Measurements from ENCODE around the gene SLC44A2. TPM values are rescaled to one million over a fixed set of nuclear protein-coding genes. Genes with fewer than 3 reads are reported as not detected.
A peak's percentile ranks its signal among the peaks of the same experiment; 100 is the strongest.

SLC44A2 gene
- total and polyA plus RNA-seq, 5 donors, result 70.1 to 145 (median 109) TPM

- DNase-seq, result no peak
- Histone ChIP-seq H3K27me3 (ENCODE audit: control insufficient read depth, insufficient read depth) (no peaks in the 10 kb centered on the region), H3K4me1 (ENCODE audit: control insufficient read depth, insufficient read depth, low read length) (peaks cover 17% of the 10 kb centered on the region), H3K9me3 (ENCODE audit: control insufficient read depth, low read length) (no peaks in the 10 kb centered on the region), H3K27ac (ENCODE audit: low read length) (no peak overlapping the region), H3K4me3 (ENCODE audit: low read length) (no peak overlapping the region)
- peak in 1 of 2 donors; percentile 12 for ATAC-seq
- intact Hi-C loops (cut with DNase I), result no loop called here
- 87% methylated on average over 15 of the region's 15 CpGs for WGBS
Observed at GRCh38 chr19:10617409-10618121, 7.8 kb upstream of the SLC44A2 start.

DNA sequence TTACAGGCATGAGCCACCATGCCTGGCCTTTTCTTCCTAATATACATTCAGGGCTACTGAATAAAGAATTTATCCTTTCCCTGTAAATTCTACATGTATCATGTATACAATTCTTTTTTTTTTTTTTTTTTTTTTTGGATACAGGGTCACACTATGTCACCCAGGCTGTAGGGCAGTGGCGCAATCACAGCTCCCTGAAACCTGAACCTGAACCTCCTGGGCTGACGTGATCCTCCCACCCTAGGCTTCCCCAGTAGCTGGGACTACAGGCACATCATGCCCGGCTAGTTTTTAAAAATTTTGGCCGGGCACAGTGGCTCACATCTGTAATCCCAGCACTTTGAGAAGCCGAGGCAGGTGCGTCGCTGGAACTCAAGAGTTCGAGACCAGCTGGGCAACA is 6.5 kb upstream of the SLC44A2 start:
- 96% methylated on average over 8 of the region's 8 CpGs for WGBS
- peaks cover 12% of the 10 kb centered on the region for H3K4me1 ChIP-seq (ENCODE audit: control insufficient read depth, insufficient read depth, low read length)
- H3K27ac ChIP-seq (ENCODE audit: low read length), result no peak overlapping the region
- no peaks in the 10 kb centered on the region for H3K27me3 ChIP-seq (ENCODE audit: control insufficient read depth, insufficient read depth)
- intact Hi-C loops (cut with DNase I), result no loop called here
- no peak for DNase-seq
- ATAC-seq, result no peak
- H3K4me3 ChIP-seq (ENCODE audit: low read length), result no peak overlapping the region
- H3K9me3 ChIP-seq (ENCODE audit: control insufficient read depth, low read length), result no peaks in the 10 kb centered on the region

DNA sequence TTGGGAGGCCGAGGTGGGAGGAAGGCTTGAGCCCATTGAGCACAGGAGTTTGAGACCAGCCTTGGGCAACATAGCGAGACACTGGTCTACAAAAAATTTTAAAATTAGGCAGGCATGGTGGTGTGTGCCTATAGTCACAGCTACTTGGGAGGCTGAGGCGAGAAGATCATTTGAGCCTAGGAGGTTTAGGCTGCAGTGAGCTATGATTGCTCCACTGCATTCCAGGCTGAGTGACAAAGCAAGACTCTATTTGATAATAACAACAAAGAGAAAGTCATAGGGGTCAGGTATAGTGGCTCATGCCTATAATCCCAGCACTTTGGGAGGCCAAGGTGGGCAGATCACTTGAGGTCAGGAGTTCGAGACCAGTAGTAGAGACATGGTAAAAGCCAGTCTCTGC is 4.6 kb upstream of the SLC44A2 start:
- DNase-seq (no peak), ATAC-seq (no peak)
- Histone ChIP-seq H3K27me3 (ENCODE audit: control insufficient read depth, insufficient read depth) (no peaks in the 10 kb centered on the region), H3K4me1 (ENCODE audit: control insufficient read depth, insufficient read depth, low read length) (peaks cover 9% of the 10 kb centered on the region), H3K9me3 (ENCODE audit: control insufficient read depth, low read length) (no peaks in the 10 kb centered on the region), H3K27ac (ENCODE audit: low read length) (no peak overlapping the region), H3K4me3 (ENCODE audit: low read length) (no peak overlapping the region)
- intact Hi-C loops (cut with DNase I), result no loop called here
- WGBS, result 97% methylated on average over 4 of the region's 4 CpGs

- Histone ChIP-seq H3K4me3 (ENCODE audit: low read length) (no peak overlapping the region), H3K4me1 (ENCODE audit: control insufficient read depth, insufficient read depth, low read length) (peaks cover 8% of the 10 kb centered on the region), H3K27ac (ENCODE audit: low read length) (no peak overlapping the region), H3K27me3 (ENCODE audit: control insufficient read depth, insufficient read depth) (no peaks in the 10 kb centered on the region), H3K9me3 (ENCODE audit: control insufficient read depth, low read length) (no peaks in the 10 kb centered on the region)
- no peak for ATAC-seq
- 97% methylated on average over 8 of the region's 8 CpGs for WGBS
- no peak for DNase-seq
- intact Hi-C loops (cut with DNase I), result no loop called here
Observed at GRCh38 chr19:10621966-10622365, 3.4 kb upstream of the SLC44A2 start.

GRCh38 chr19:10624585-10624984 is 768 bp upstream of the SLC44A2 start:
- 79% methylated on average over 6 of the region's 6 CpGs for WGBS
- ATAC-seq, result peak in 1 of 2 donors; percentile 17

DNA sequence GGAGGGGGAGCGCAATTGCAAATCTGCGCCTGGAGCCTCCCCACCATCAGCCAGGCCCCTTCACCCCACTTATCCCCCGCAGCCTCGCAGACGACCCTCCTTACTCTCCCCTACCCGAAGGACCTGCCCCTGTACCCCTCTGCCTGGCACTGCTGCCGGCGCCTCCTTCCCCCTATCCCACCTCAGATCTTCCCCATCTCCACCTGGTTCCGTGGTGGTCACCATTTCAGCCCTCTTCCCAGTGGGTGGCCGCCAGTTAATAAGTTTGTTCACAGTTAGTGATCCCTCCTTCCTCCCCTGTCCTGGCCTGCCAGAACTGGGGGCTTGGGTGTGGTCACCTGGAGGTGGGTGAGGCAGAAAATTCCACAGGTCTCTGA is 397 bp downstream of the SLC44A2 start:
- ATAC-seq, result peak; percentile 16 to 27

More at GRCh38 chr19:10624585-10624984, 768 bp upstream of the SLC44A2 start:
- H3K4me1 ChIP-seq (ENCODE audit: control insufficient read depth, insufficient read depth, low read length), result peaks cover 4% of the 10 kb centered on the region
- H3K4me3 ChIP-seq (ENCODE audit: low read length), result no peak overlapping the region
- DNase-seq, result no peak
- no peaks in the 10 kb centered on the region for H3K9me3 ChIP-seq (ENCODE audit: control insufficient read depth, low read length)
- H3K27ac ChIP-seq (ENCODE audit: low read length), result no peak overlapping the region
- no peaks in the 10 kb centered on the region for H3K27me3 ChIP-seq (ENCODE audit: control insufficient read depth, insufficient read depth)
- intact Hi-C loops (cut with DNase I), result no loop called here

GRCh38 chr19:10631874-10632273 is 6.5 kb downstream of the SLC44A2 start:
- intact Hi-C loops (cut with DNase I), result no loop called here
- Histone ChIP-seq H3K27ac (ENCODE audit: low read length) (no peak overlapping the region), H3K9me3 (ENCODE audit: control insufficient read depth, low read length) (no peaks in the 10 kb centered on the region), H3K4me1 (ENCODE audit: control insufficient read depth, insufficient read depth, low read length) (no peaks in the 10 kb centered on the region), H3K27me3 (ENCODE audit: control insufficient read depth, insufficient read depth) (no peaks in the 10 kb centered on the region), H3K4me3 (ENCODE audit: low read length) (no peak overlapping the region)
- DNase-seq, result peak in 1 of 3 donors; percentile 35
- ATAC-seq, result peak in 1 of 2 donors; percentile 80
- 77% methylated on average over 14 of the region's 14 CpGs for WGBS

More for the DNA sequence above, 397 bp downstream of the SLC44A2 start:
- Histone ChIP-seq H3K27ac (ENCODE audit: low read length) (peak overlapping the region; percentile 6), H3K9me3 (ENCODE audit: control insufficient read depth, low read length) (no peaks in the 10 kb centered on the region), H3K4me1 (ENCODE audit: control insufficient read depth, insufficient read depth, low read length) (peaks cover 4% of the 10 kb centered on the region), H3K4me3 (ENCODE audit: low read length) (peak overlapping the region; percentile 56), H3K27me3 (ENCODE audit: control insufficient read depth, insufficient read depth) (no peaks in the 10 kb centered on the region)
- 29% methylated on average over 10 of the region's 10 CpGs for WGBS
- DNase-seq, result no peak
- intact Hi-C loops (cut with DNase I), result no loop called here

DNA sequence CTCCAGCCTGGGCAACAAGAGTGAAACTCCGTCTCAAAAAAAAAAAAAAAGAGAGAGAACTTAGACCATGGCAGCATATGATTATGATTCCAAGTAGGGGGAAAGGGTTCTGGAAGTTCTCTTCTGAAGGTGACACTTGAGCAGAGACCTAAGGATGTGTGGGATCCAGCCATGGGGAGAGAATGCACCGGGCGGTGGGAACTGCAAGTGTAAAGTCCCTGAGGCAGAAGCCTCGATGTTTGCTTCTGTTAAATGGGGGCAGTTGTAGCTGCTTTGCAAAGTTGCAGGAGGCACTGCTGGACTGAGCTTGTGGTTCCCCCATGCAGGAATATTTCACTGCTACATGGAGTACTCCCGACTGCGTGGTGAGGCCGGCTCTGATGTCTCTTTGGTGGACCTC is 9.1 kb downstream of the SLC44A2 start:
- 92% methylated on average over 7 of the region's 7 CpGs for WGBS
- no peak for DNase-seq
- H3K9me3 ChIP-seq (ENCODE audit: control insufficient read depth, low read length), result no peaks in the 10 kb centered on the region
- no peaks in the 10 kb centered on the region for H3K27me3 ChIP-seq (ENCODE audit: control insufficient read depth, insufficient read depth)
- no peak overlapping the region for H3K4me3 ChIP-seq (ENCODE audit: low read length)
- H3K4me1 ChIP-seq (ENCODE audit: control insufficient read depth, insufficient read depth, low read length), result no peaks in the 10 kb centered on the region
- ATAC-seq, result no peak
- intact Hi-C loops (cut with DNase I), result no loop called here
- no peak overlapping the region for H3K27ac ChIP-seq (ENCODE audit: low read length)

DNA sequence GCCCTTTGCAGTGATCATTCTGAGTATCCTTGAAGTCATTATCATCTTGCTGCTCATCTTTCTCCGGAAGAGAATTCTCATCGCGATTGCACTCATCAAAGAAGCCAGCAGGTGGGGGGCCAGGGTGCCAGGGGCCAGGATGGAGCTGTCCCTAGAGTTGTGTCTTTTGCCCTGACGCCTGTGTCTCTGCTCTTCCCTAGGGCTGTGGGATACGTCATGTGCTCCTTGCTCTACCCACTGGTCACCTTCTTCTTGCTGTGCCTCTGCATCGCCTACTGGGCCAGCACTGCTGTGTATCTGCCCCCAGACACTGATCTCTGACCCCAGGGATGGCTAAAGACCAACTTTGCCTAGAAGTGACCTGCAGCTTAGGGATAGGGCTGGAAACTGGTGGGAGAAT is 9.6 kb downstream of the SLC44A2 start:
- ATAC-seq, result no peak

DNA sequence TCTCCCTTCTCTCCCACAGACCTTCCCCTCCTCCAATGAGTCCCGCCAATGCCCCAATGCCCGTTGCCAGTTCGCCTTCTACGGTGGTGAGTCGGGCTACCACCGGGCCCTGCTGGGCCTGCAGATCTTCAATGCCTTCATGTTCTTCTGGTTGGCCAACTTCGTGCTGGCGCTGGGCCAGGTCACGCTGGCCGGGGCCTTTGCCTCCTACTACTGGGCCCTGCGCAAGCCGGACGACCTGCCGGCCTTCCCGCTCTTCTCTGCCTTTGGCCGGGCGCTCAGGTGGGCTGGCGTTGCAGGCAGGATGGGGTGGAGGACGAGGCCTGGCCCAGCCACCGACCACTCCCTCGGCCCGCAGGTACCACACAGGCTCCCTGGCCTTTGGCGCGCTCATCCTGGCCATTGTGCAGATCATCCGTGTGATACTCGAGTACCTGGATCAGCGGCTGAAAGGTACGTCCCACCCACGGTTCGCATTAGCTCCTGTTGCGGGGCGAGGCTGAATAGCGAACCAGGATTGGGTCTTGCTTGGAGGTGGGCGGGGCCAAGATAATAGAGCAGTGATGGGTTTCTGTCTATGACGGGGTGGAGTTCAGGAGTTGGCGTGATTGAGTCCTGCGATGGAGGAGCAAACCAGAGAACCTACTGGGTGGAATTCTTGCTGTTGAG is 11.1 kb downstream of the SLC44A2 start:
- intact Hi-C loops (cut with DNase I), result no loop called here
- H3K27ac ChIP-seq (ENCODE audit: low read length), result no peak overlapping the region
- peak in 2 of 3 donors; percentile 68 to 71 for DNase-seq
- no peak overlapping the region for H3K4me3 ChIP-seq (ENCODE audit: low read length)
- 88% methylated on average over 37 of the region's 37 CpGs for WGBS
- no peaks in the 10 kb centered on the region for H3K9me3 ChIP-seq (ENCODE audit: control insufficient read depth, low read length)
- H3K27me3 ChIP-seq (ENCODE audit: control insufficient read depth, insufficient read depth), result no peaks in the 10 kb centered on the region
- H3K4me1 ChIP-seq (ENCODE audit: control insufficient read depth, insufficient read depth, low read length), result no peaks in the 10 kb centered on the region
- peak in 1 of 2 donors; percentile 21 for ATAC-seq

More for the DNA sequence above, 9.6 kb downstream of the SLC44A2 start:
- WGBS, result 83% methylated on average over 6 of the region's 6 CpGs
- Histone ChIP-seq H3K4me3 (ENCODE audit: low read length) (no peak overlapping the region), H3K4me1 (ENCODE audit: control insufficient read depth, insufficient read depth, low read length) (no peaks in the 10 kb centered on the region), H3K9me3 (ENCODE audit: control insufficient read depth, low read length) (no peaks in the 10 kb centered on the region), H3K27me3 (ENCODE audit: control insufficient read depth, insufficient read depth) (no peaks in the 10 kb centered on the region), H3K27ac (ENCODE audit: low read length) (no peak overlapping the region)
- intact Hi-C loops (cut with DNase I), result no loop called here
- DNase-seq, result no peak

DNA sequence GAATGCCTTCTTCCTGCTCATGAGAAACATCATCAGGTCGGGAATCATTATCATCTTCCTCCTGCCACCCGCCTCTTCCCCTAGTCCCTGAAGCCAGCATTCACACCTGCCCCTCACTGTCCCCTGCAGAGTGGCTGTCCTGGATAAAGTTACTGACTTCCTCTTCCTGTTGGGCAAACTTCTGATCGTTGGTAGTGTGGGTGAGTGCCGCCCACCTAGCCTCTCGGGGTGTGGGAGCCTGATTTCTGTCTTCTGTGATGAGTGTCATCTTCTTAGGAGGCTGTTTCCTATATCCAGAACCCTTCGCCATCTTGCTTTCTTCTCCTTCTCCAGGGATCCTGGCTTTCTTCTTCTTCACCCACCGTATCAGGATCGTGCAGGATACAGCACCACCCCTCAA is 12.5 kb downstream of the SLC44A2 start:
- intact Hi-C loops (cut with DNase I), result no loop called here
- DNase-seq (peak in 1 of 3 donors; percentile 25), ATAC-seq (no peak)
- Histone ChIP-seq H3K27ac (ENCODE audit: low read length) (no peak overlapping the region), H3K9me3 (ENCODE audit: control insufficient read depth, low read length) (no peaks in the 10 kb centered on the region), H3K4me1 (ENCODE audit: control insufficient read depth, insufficient read depth, low read length) (no peaks in the 10 kb centered on the region), H3K27me3 (ENCODE audit: control insufficient read depth, insufficient read depth) (no peaks in the 10 kb centered on the region), H3K4me3 (ENCODE audit: low read length) (no peak overlapping the region)
- 73% methylated on average over 8 of the region's 8 CpGs for WGBS

Data from right cardiac atrium (tissue), 5 donors.